ENCODE results near the gene XDH. TPM values are rescaled to one million over a fixed set of nuclear protein-coding genes. Genes with fewer than 3 reads are reported as not detected.

XDH gene
- total and polyA plus RNA-seq, 9 of the 15 experiments (the other 6 are each of a cell fraction or from before 2014, with no cell fraction given): 0.04 to 0.06 TPM; not detected in 7

GRCh38 chr2:31397094-31397493 lies 17.4 kb downstream of the XDH start (continued):
- no peak for TF ChIP-seq ZNF639 (CRISPR knock-in tag; conservative IDR thresholded peaks at IDR 0.05 in 1 of 2, IDR thresholded peaks at IDR 0.05 in 1 of 2)
- TF ChIP-seq ZNF280B (CRISPR knock-in tag; IDR thresholded peaks at IDR 0.05): no peak
- TF ChIP-seq MAZ (CRISPR knock-in tag; conservative IDR thresholded peaks at IDR 0.05 in 1 of 2, IDR thresholded peaks at IDR 0.05 in 1 of 2): no peak
- no peak for TF ChIP-seq SREBF2 (CRISPR knock-in tag; IDR thresholded peaks at IDR 0.05)

GRCh38 chr2:31390324-31390723 lies 24.2 kb downstream of the XDH start:
- no peaks in the 10 kb centered on the region for H3K9me1 ChIP-seq (ENCODE audit: control insufficient read depth, insufficient read depth, low read length)
- DNase-seq (ENCODE audit: extremely low read depth in 1 of 4, low spot score in 3 of 4) (no peak), ATAC-seq (no peak), FAIRE-seq (no peak)
- intact Hi-C loops (cut with micrococcal nuclease) (no loop called here), in situ Hi-C loops (cut with MboI) (no loop called here)
- H3K4me2 ChIP-seq (ENCODE audit: insufficient read depth, low read length): no peak overlapping the region
- no peak overlapping the region for H2AFZ ChIP-seq (ENCODE audit: low read depth, low read length)
- POLR2A ChIA-PET: interaction anchor here (0.8 kb wide), 1 partner anchor 15 kb away, joined by 4 read pairs; no protein-coding TSS in a partner anchor
- no peaks in the 10 kb centered on the region for H3K9me3 ChIP-seq (replicated peaks; ENCODE audit: control insufficient read depth, insufficient read depth, low read depth, low read length)
- no peak overlapping the region for H3K4me3 ChIP-seq
- BruUV-seq (replicated peaks): no TSS peak
- no peaks in the 10 kb centered on the region for H3K36me3 ChIP-seq (ENCODE audit: control insufficient read depth, insufficient read depth, low read length)
- H3K4me1 ChIP-seq (replicated peaks in 1 of 2; ENCODE audit: control insufficient read depth in 2 of 2, insufficient read depth in 2 of 2, low read length in 2 of 2): no peaks in the 10 kb centered on the region
- no peaks in the 10 kb centered on the region for H4K20me1 ChIP-seq (replicated peaks; ENCODE audit: control insufficient read depth, insufficient read depth, low read length)
- CTCF ChIA-PET (ENCODE audit: low intra/inter-chr PET ratio): no interaction called here
- H3K27me3 ChIP-seq (ENCODE audit: control insufficient read depth in 2 of 2, insufficient read depth in 2 of 2, low read length in 2 of 2): no peaks in the 10 kb centered on the region; a peak in 1 of 5 replicates
- H3K27ac ChIP-seq (ENCODE audit: extremely low read depth, low read depth, low read length): no peak overlapping the region
- no peak overlapping the region for H3K9ac ChIP-seq (ENCODE audit: insufficient read depth in 1 of 2, low read depth in 2 of 2, low read length in 2 of 2)
- H3K79me2 ChIP-seq (ENCODE audit: control insufficient read depth, insufficient read depth, low read length): no peaks in the 10 kb centered on the region
- TF ChIP-seq THAP7 (CRISPR knock-in tag; IDR thresholded peaks at IDR 0.05): no peak
- TF ChIP-seq SMARCA5 (IDR thresholded peaks at IDR 0.05): no peak
- no peak for TF ChIP-seq ETV5 (CRISPR knock-in tag; IDR thresholded peaks at IDR 0.05; ENCODE audit: low read depth)
- TF ChIP-seq ZNF518B (CRISPR knock-in tag; IDR thresholded peaks at IDR 0.05): no peak
- TF ChIP-seq ATF1 (CRISPR knock-in tag; IDR thresholded peaks at IDR 0.05): no peak
- no peak for TF ChIP-seq ATF1 (tag; IDR thresholded peaks at IDR 0.05)
- TF ChIP-seq ZBTB17 (CRISPR knock-in tag; IDR thresholded peaks at IDR 0.05): no peak
- no peak for TF ChIP-seq ZNF140 (CRISPR knock-in tag; IDR thresholded peaks at IDR 0.05)
- TF ChIP-seq FOXJ3 (CRISPR knock-in tag; IDR thresholded peaks at IDR 0.05): no peak

Data from K562 (cell line).